HEK293 (cell line): ENCODE measurements around the gene B3GAT1.

ENCODE experiments used
- REPIN1 ChIP-seq: fragments of 450-650 bp; formaldehyde crosslinking; IDR thresholded peaks from 2 replicates; pipeline ENCODE4 v1.5.1; 2017; ENCODE audit warnings: missing biosample characterization, missing genetic modification characterization, low read depth
- ZBTB8A ChIP-seq: fragments of 450-650 bp; formaldehyde crosslinking; IDR thresholded peaks from 2 replicates; pipeline ENCODE4 v1.5.1; 2016; ENCODE audit warnings: missing biosample characterization, missing genetic modification characterization
- ZEB2 ChIP-seq: fragments of 450-650 bp; formaldehyde crosslinking; IDR thresholded peaks from 2 replicates; pipeline ENCODE4 v1.5.1; 2016; ENCODE audit warnings: missing biosample characterization, missing genetic modification characterization
- ZNF133 ChIP-seq: fragments of 450-650 bp; formaldehyde crosslinking; IDR thresholded peaks from 2 replicates; pipeline ENCODE4 v1.5.1; 2016; ENCODE audit warnings: missing biosample characterization, missing genetic modification characterization
- ZNF169 ChIP-seq: fragments of 450-650 bp; formaldehyde crosslinking; IDR thresholded peaks from 2 replicates; pipeline ENCODE4 v1.5.1; 2016; ENCODE audit warnings: missing biosample characterization, missing genetic modification characterization
- ZNF2 ChIP-seq: fragments of 450-650 bp; formaldehyde crosslinking; IDR thresholded peaks from 2 replicates; pipeline ENCODE4 v1.5.1; 2016; ENCODE audit warnings: missing biosample characterization, missing genetic modification characterization
- ZNF223 ChIP-seq: fragments of 450-650 bp; formaldehyde crosslinking; IDR thresholded peaks from 2 replicates; pipeline ENCODE4 v1.5.1; 2016; ENCODE audit warnings: missing biosample characterization, missing genetic modification characterization
- ZNF510 ChIP-seq: fragments of 450-650 bp; formaldehyde crosslinking; IDR thresholded peaks from 2 replicates; pipeline ENCODE4 v1.5.1; 2018; ENCODE audit warnings: mild to moderate bottlenecking, missing genetic modification characterization, missing biosample characterization; ENCODE audit not compliant: insufficient replicate concordance
- TF ChIP-seq, protein P1 (sequence below): fragments of 450-650 bp; formaldehyde crosslinking; IDR thresholded peaks from 2 replicates; pipeline ENCODE4 v1.5.1; 2016; ENCODE audit warnings: missing biosample characterization, missing genetic modification characterization
- TF ChIP-seq, protein P2 (sequence below): fragments of 450-650 bp; IDR thresholded peaks from 2 replicates; pipeline ENCODE4 v1.5.1; 2018; ENCODE audit warnings: missing biosample characterization, missing genetic modification characterization
- TF ChIP-seq, protein P3 (sequence below): fragments of 450-650 bp; formaldehyde crosslinking; IDR thresholded peaks from 2 replicates; pipeline ENCODE4 v1.5.1; 2016; ENCODE audit warnings: missing biosample characterization, missing genetic modification characterization

DNA sequence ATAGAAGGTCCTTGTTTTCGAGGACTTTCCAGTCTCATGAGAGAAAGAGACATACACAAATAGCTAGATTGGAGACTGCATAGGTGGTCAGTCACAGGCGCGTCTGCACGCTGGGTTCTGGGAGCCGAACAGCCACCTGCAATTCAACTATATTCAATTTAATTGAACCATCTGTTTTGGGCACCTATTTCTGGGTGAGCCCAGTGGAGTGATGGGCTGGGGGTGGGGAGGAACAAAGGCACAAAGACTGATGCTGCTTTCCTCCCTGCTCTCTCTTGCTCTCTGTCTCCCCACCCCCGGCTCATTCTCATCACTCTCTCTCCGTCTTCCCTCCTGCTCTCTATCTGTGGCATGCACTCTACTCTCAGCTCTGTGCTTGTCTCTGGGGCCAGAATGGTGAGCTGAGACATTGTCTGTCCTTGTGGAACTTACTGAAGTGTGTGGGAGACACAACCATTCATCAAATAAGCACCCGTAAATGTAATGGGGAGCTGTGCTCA, 48.1 kb upstream of the B3GAT1 start:
- TF ChIP-seq, protein P1, sequence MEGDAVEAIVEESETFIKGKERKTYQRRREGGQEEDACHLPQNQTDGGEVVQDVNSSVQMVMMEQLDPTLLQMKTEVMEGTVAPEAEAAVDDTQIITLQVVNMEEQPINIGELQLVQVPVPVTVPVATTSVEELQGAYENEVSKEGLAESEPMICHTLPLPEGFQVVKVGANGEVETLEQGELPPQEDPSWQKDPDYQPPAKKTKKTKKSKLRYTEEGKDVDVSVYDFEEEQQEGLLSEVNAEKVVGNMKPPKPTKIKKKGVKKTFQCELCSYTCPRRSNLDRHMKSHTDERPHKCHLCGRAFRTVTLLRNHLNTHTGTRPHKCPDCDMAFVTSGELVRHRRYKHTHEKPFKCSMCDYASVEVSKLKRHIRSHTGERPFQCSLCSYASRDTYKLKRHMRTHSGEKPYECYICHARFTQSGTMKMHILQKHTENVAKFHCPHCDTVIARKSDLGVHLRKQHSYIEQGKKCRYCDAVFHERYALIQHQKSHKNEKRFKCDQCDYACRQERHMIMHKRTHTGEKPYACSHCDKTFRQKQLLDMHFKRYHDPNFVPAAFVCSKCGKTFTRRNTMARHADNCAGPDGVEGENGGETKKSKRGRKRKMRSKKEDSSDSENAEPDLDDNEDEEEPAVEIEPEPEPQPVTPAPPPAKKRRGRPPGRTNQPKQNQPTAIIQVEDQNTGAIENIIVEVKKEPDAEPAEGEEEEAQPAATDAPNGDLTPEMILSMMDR, result no peak
- TF ChIP-seq ZBTB8A (tag by site-specific recombination), result no peak
- TF ChIP-seq, protein P2, sequence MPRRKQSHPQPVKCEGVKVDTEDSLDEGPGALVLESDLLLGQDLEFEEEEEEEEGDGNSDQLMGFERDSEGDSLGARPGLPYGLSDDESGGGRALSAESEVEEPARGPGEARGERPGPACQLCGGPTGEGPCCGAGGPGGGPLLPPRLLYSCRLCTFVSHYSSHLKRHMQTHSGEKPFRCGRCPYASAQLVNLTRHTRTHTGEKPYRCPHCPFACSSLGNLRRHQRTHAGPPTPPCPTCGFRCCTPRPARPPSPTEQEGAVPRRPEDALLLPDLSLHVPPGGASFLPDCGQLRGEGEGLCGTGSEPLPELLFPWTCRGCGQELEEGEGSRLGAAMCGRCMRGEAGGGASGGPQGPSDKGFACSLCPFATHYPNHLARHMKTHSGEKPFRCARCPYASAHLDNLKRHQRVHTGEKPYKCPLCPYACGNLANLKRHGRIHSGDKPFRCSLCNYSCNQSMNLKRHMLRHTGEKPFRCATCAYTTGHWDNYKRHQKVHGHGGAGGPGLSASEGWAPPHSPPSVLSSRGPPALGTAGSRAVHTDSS (tag by site-specific recombination), result no peak
- no peak for TF ChIP-seq REPIN1 (tag by site-specific recombination)
- TF ChIP-seq ZEB2 (tag by site-specific recombination), result no peak
- TF ChIP-seq, protein P3, sequence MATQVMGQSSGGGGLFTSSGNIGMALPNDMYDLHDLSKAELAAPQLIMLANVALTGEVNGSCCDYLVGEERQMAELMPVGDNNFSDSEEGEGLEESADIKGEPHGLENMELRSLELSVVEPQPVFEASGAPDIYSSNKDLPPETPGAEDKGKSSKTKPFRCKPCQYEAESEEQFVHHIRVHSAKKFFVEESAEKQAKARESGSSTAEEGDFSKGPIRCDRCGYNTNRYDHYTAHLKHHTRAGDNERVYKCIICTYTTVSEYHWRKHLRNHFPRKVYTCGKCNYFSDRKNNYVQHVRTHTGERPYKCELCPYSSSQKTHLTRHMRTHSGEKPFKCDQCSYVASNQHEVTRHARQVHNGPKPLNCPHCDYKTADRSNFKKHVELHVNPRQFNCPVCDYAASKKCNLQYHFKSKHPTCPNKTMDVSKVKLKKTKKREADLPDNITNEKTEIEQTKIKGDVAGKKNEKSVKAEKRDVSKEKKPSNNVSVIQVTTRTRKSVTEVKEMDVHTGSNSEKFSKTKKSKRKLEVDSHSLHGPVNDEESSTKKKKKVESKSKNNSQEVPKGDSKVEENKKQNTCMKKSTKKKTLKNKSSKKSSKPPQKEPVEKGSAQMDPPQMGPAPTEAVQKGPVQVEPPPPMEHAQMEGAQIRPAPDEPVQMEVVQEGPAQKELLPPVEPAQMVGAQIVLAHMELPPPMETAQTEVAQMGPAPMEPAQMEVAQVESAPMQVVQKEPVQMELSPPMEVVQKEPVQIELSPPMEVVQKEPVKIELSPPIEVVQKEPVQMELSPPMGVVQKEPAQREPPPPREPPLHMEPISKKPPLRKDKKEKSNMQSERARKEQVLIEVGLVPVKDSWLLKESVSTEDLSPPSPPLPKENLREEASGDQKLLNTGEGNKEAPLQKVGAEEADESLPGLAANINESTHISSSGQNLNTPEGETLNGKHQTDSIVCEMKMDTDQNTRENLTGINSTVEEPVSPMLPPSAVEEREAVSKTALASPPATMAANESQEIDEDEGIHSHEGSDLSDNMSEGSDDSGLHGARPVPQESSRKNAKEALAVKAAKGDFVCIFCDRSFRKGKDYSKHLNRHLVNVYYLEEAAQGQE (tag by site-specific recombination), result no peak
- TF ChIP-seq ZNF223, result no peak
- TF ChIP-seq ZNF510, result no peak
- no peak for TF ChIP-seq ZNF169 (tag by site-specific recombination)
- TF ChIP-seq ZNF133 (tag by site-specific recombination), result no peak
- no peak for TF ChIP-seq ZNF2 (tag by site-specific recombination)
